Erythroblast (primary cell): Measurements from ENCODE around the gene INTS12.

Source experiments
- GATA1 ChIP-seq: IDR thresholded peaks from 2 replicates; pipeline ENCODE4 v1.6.1; 2011; ENCODE audit warnings: low read depth, mild to moderate bottlenecking, control low read depth, low read length, moderate library complexity
- POLR2A ChIP-seq: IDR thresholded peaks from 2 replicates; pipeline ENCODE4 v1.6.1; 2011; ENCODE audit warnings: mild to moderate bottlenecking, low read length

DNA sequence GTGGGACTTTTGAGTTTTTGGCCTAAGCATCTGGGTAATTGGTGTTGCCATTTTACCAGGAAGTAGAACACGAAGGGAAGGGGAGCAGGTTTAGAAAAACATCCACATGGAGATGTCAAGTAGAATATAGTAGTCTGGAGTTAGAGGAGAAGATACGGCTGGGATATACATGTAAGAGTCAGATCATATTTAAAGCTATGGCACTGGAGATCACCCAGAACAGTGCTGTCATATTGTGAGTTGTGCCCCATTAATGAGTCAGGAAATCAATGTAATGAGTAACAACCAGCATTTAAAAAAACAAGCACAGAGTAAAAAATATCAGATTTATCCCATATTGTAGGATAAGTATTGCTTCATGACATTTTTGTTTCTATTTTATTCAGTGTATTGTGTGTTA, 4.3 kb upstream of the INTS12 start:
- TF ChIP-seq POLR2A (no peak), GATA1 (no peak)
